ENCODE data around the gene GFOD2.
"Not testable (repeated sequence)": the region's sequence is repeated elsewhere in the genome, so short reads cannot be mapped to it uniquely, and the experiment has no call there.

The GFOD2 gene

GRCh38 chr16:67702130-67702529 is 17.0 kb downstream of the GFOD2 start:
- no peak for DNase-seq (ENCODE audit: low read depth)

- DNase-seq (ENCODE audit: low read depth), result no peak
Observed at GRCh38 chr16:67701420-67701819, 17.7 kb downstream of the GFOD2 start.

- DNase-seq (ENCODE audit: low read depth), result no peak
Observed at GRCh38 chr16:67699265-67699664, 19.9 kb downstream of the GFOD2 start.

GRCh38 chr16:67697422-67698185 is 21.5 kb downstream of the GFOD2 start:
- DNase-seq (ENCODE audit: low read depth), result no peak

GRCh38 chr16:67694611-67695010 is 24.5 kb downstream of the GFOD2 start:
- DNase-seq (ENCODE audit: low read depth), result no peak

- DNase-seq (ENCODE audit: low read depth), result not testable (repeated sequence)
Observed at GRCh38 chr16:67693517-67694285, 25.4 kb downstream of the GFOD2 start.

- DNase-seq (ENCODE audit: low read depth), result no peak
Observed at GRCh38 chr16:67685388-67686112, 33.6 kb downstream of the GFOD2 start.

- no peak for DNase-seq (ENCODE audit: low read depth)
Observed at GRCh38 chr16:67683767-67684166, 35.3 kb downstream of the GFOD2 start.

- DNase-seq (ENCODE audit: low read depth), result no peak
Observed at GRCh38 chr16:67679935-67680897, 38.9 kb downstream of the GFOD2 start.

- DNase-seq (ENCODE audit: low read depth), result no peak
Observed at GRCh38 chr16:67678354-67679023, 40.6 kb downstream of the GFOD2 start.

GRCh38 chr16:67677712-67678111 is 41.4 kb downstream of the GFOD2 start:
- DNase-seq (ENCODE audit: low read depth), result no peak

- DNase-seq (ENCODE audit: low read depth), result no peak
Observed at GRCh38 chr16:67676939-67677338, 42.2 kb downstream of the GFOD2 start.

- DNase-seq (ENCODE audit: low read depth), result no peak
Observed at GRCh38 chr16:67676516-67676915, 42.6 kb downstream of the GFOD2 start.

GRCh38 chr16:67675999-67676398 is 43.1 kb downstream of the GFOD2 start:
- DNase-seq (ENCODE audit: low read depth), result no peak

GRCh38 chr16:67675579-67675935 is 43.6 kb downstream of the GFOD2 start:
- DNase-seq (ENCODE audit: low read depth), result no peak

GRCh38 chr16:67674851-67675578 is 44.1 kb downstream of the GFOD2 start:
- DNase-seq (ENCODE audit: low read depth), result no peak

GRCh38 chr16:67673712-67674580 is 45.2 kb downstream of the GFOD2 start:
- no peak for DNase-seq (ENCODE audit: low read depth)

GRCh38 chr16:67672739-67673662 is 46.1 kb downstream of the GFOD2 start:
- peak; percentile 34 for DNase-seq (ENCODE audit: low read depth)

Data from activated T-cell treated with anti-CD3 and anti-CD28 coated beads for 48 hours (primary cell).